H1 (cell line): Measurements from ENCODE around the gene PLCL2. TPM values are rescaled to one million over a fixed set of nuclear protein-coding genes. Genes with fewer than 3 reads are reported as not detected.

Source experiments
- CTCF ChIA-PET: fragments of 300-600 bp; sonication (Branson Sonifier 250); formaldehyde crosslinking; loops from one replicate; lab custom pipeline; 2021; ENCODE audit not compliant: partially characterized antibody; lab: Charles Lee
- POLR2A ChIA-PET: fragments of 300-600 bp; sonication (Branson Sonifier 250); formaldehyde crosslinking; loops from one replicate; lab custom pipeline; 2021; ENCODE audit warnings: inconsistent platforms; ENCODE audit not compliant: partially characterized antibody; lab: Charles Lee
- DNase-seq, 2 experiments: peaks; one replicate each; pipeline versions ENCODE4 v3.0.0 to v3.0.0-alpha.2; 2010 to 2022; ENCODE audit warnings: low spot score in 2 of 2, low read depth in 1 of 2, mixed read lengths in 1 of 2
- FAIRE-seq: peaks from 2 replicates; lab custom pipeline; 2011; peaks lifted over from hg19 to GRCh38; lab: Jason Lieb, UNC
- H2AFZ ChIP-seq: 2 replicates; pipeline ENCODE4 v1.8.1; 2012; ENCODE audit warnings: low read length, inconsistent platforms
- H2AK5ac ChIP-seq: 2 replicates; pipeline ENCODE4 v1.6.1; 2013; ENCODE audit warnings: low read depth, low read length
- H2BK120ac ChIP-seq: replicated peaks from 2 replicates; pipeline ENCODE3; 2013; ENCODE audit warnings: low read depth, low read length, inconsistent platforms
- H2BK12ac ChIP-seq: 2 replicates; pipeline ENCODE4 v1.6.1; 2013; ENCODE audit warnings: low read depth, low read length
- H2BK15ac ChIP-seq: 2 replicates; pipeline ENCODE4 v1.6.1; 2013; ENCODE audit warnings: low read length
- H2BK20ac ChIP-seq: 2 replicates; pipeline ENCODE4 v1.6.1; 2013; ENCODE audit warnings: low read length
- H2BK5ac ChIP-seq: 2 replicates; pipeline ENCODE4 v1.6.1; 2013; ENCODE audit warnings: low read depth, low read length
- H3K14ac ChIP-seq: 2 replicates; pipeline ENCODE4 v1.6.1; 2013; ENCODE audit warnings: inconsistent platforms; ENCODE audit not compliant: insufficient read length
- H3K18ac ChIP-seq: 2 replicates; pipeline ENCODE4 v1.6.1; 2013; ENCODE audit warnings: low read length; ENCODE audit errors: extremely low read depth
- H3K23ac ChIP-seq: 2 replicates; pipeline ENCODE4 v1.6.1; 2013; ENCODE audit warnings: inconsistent platforms; ENCODE audit not compliant: insufficient read length
- H3K23me2 ChIP-seq: 2 replicates; pipeline ENCODE4 v1.6.1; 2013; ENCODE audit warnings: low read depth, low read length
- H3K27ac ChIP-seq: 2 replicates; pipeline ENCODE4 v1.6.1; 2011; ENCODE audit warnings: low read depth, low read length, inconsistent platforms
- H3K27me3 ChIP-seq, 4 experiments: replicated peaks in 1 of 4; 1 replicate in 1 of 4; 2 replicates in 3 of 4; pipeline versions ENCODE4 v1.6.1 to v1.8.1; 2011 to 2013; ENCODE audit warnings: low read length in 3 of 4, mild to moderate bottlenecking in 3 of 4, inconsistent platforms in 2 of 4, mixed read lengths in 2 of 4, moderate library complexity in 1 of 4; ENCODE audit not compliant: control insufficient read depth in 3 of 4, insufficient read depth in 3 of 4; ENCODE audit errors: extremely low read depth in 1 of 4
- H3K36me3 ChIP-seq, 4 experiments: 2 replicates each; pipeline versions ENCODE4 v1.6.1 to v1.8.1; 2011 to 2013; ENCODE audit warnings: mild to moderate bottlenecking in 4 of 4, low read length in 3 of 4, moderate library complexity in 2 of 4, control low read depth in 1 of 4, inconsistent platforms in 1 of 4; ENCODE audit not compliant: insufficient read depth in 4 of 4, control insufficient read depth in 2 of 4
- H3K4ac ChIP-seq: replicated peaks from 2 replicates; pipeline ENCODE3; 2013; ENCODE audit warnings: low read length, low read depth, mixed read lengths, inconsistent platforms; ENCODE audit not compliant: insufficient read length
- H3K4me1 ChIP-seq, 4 experiments: replicated peaks in 1 of 4; 1 replicate in 1 of 4; 2 replicates in 3 of 4; pipeline versions ENCODE4 v1.6.1 to v1.8.1; 2011 to 2013; ENCODE audit warnings: low read length in 3 of 4, inconsistent platforms in 2 of 4, mixed read lengths in 1 of 4; ENCODE audit not compliant: insufficient read depth in 4 of 4, control insufficient read depth in 3 of 4
- H3K4me2 ChIP-seq, 2 experiments: 2 replicates each; pipeline versions ENCODE4 v1.6.1 to v1.8.1; 2011 to 2013; ENCODE audit warnings: low read depth in 2 of 2, low read length in 2 of 2, control low read depth in 1 of 2, inconsistent platforms in 1 of 2, mild to moderate bottlenecking in 1 of 2; ENCODE audit not compliant: insufficient read depth in 1 of 2
- H3K4me3 ChIP-seq, 4 experiments: fragments of 200-600, 300-600 bp in 1 of 4; sonication (generic), shearing (Covaris generic), sonication (Bioruptor Twin) in 1 of 4; 2 replicates each; pipeline versions ENCODE4 v1.5.1 to v1.8.1; 2011 to 2016; ENCODE audit warnings: low read length in 4 of 4, low read depth in 3 of 4, control low read depth in 2 of 4, inconsistent platforms in 2 of 4, mild to moderate bottlenecking in 2 of 4, mixed read lengths in 1 of 4, moderate library complexity in 1 of 4; ENCODE audit not compliant: insufficient read depth in 2 of 4; ENCODE audit errors: extremely low read depth in 1 of 4
- H3K56ac ChIP-seq: replicated peaks from 2 replicates; pipeline ENCODE3; 2013; ENCODE audit warnings: low read depth, mild to moderate bottlenecking, mixed read lengths, low read length, inconsistent platforms; ENCODE audit not compliant: insufficient read length
- H3K79me1 ChIP-seq: 2 replicates; pipeline ENCODE4 v1.6.1; 2013; ENCODE audit warnings: low read depth, low read length, control low read depth
- H3K79me2 ChIP-seq, 2 experiments: 2 replicates each; pipeline versions ENCODE4 v1.6.1 to v1.8.1; 2012 to 2013; ENCODE audit warnings: low read length in 2 of 2, mild to moderate bottlenecking in 2 of 2, inconsistent platforms in 1 of 2; ENCODE audit not compliant: insufficient read depth in 2 of 2, control insufficient read depth in 1 of 2
- H3K9ac ChIP-seq, 4 experiments: replicated peaks in 1 of 4; 1 replicate in 1 of 4; 2 replicates in 3 of 4; pipeline versions ENCODE4 v1.6.1 to v1.8.1; 2011 to 2013; ENCODE audit warnings: low read depth in 3 of 4, low read length in 3 of 4, control low read depth in 2 of 4, mild to moderate bottlenecking in 2 of 4, moderate library complexity in 2 of 4, inconsistent platforms in 1 of 4; ENCODE audit errors: extremely low read depth in 1 of 4
- H3K9me3 ChIP-seq, 2 experiments: 2 replicates each; pipeline versions ENCODE4 v1.6.1 to v1.8.1; 2012 to 2013; ENCODE audit warnings: mild to moderate bottlenecking in 2 of 2, moderate library complexity in 2 of 2, control low read depth in 1 of 2, inconsistent platforms in 1 of 2, low read depth in 1 of 2, low read length in 1 of 2, mixed read lengths in 1 of 2; ENCODE audit not compliant: insufficient read depth in 2 of 2
- H4K20me1 ChIP-seq, 2 experiments: replicated peaks in 1 of 2; 2 replicates each; pipeline versions ENCODE3 to v1.8.1; 2011 to 2013; ENCODE audit warnings: inconsistent platforms in 2 of 2, low read length in 2 of 2, mild to moderate bottlenecking in 1 of 2; ENCODE audit not compliant: insufficient read depth in 2 of 2, control insufficient read depth in 1 of 2
- H4K5ac ChIP-seq: 2 replicates; pipeline ENCODE4 v1.6.1; 2013; ENCODE audit warnings: low read length, low read depth, mixed read lengths, inconsistent platforms; ENCODE audit not compliant: insufficient read length
- H4K8ac ChIP-seq: 2 replicates; pipeline ENCODE4 v1.8.0; 2013; ENCODE audit warnings: mild to moderate bottlenecking, moderate library complexity, low read length, inconsistent platforms; ENCODE audit not compliant: insufficient read depth; ENCODE audit errors: extremely low read depth
- H4K91ac ChIP-seq: replicated peaks from 2 replicates; pipeline ENCODE3; 2013; ENCODE audit warnings: low read length, mixed read lengths, inconsistent platforms; ENCODE audit not compliant: insufficient read length
- CBX8 ChIP-seq: fragments of 300-800, 300-1000 bp; sonication (generic); IDR thresholded peaks from 2 replicates; pipeline ENCODE4 v1.7.1; 2016; ENCODE audit warnings: low read depth, low read length, borderline replicate concordance
- CEBPB ChIP-seq: IDR thresholded peaks from 2 replicates; pipeline ENCODE4 v1.6.1; 2012; ENCODE audit warnings: low read depth, low read length
- GTF2F1 ChIP-seq: IDR thresholded peaks from 2 replicates; pipeline ENCODE4 v1.6.1; 2012; ENCODE audit warnings: low read depth, low read length, improper control_type of control experiment, borderline replicate concordance
- HDAC2 ChIP-seq, 2 experiments: fragments of 300-600 bp in 1 of 2; sonication (generic) in 1 of 2; IDR thresholded peaks; 2 replicates each; pipeline ENCODE4 v1.6.1; 2011 to 2012; ENCODE audit warnings: low read depth in 2 of 2, low read length in 2 of 2, mild to moderate bottlenecking in 2 of 2, moderate library complexity in 2 of 2, borderline replicate concordance in 1 of 2, inconsistent platforms in 1 of 2
- TEAD4 ChIP-seq: IDR thresholded peaks from 2 replicates; pipeline ENCODE4 v1.6.1; 2012; ENCODE audit warnings: low read depth, low read length, inconsistent platforms, mixed read lengths
- YY1 ChIP-seq: IDR thresholded peaks from 2 replicates; pipeline ENCODE4 v1.6.1; 2011; ENCODE audit warnings: low read depth, mild to moderate bottlenecking, low read length
- ZNF274 ChIP-seq: IDR thresholded peaks from 2 replicates; pipeline ENCODE4 v1.7.0; 2012; ENCODE audit warnings: low read length, borderline replicate concordance; ENCODE audit errors: extremely low read depth
- WGBS, 2 experiments: shearing (Covaris generic) in 1 of 2; methylation state at CpG; one replicate each; pipeline versions ENCODE4 v1.1.6 to v1.1.7; 2013 to 2015; ENCODE audit warnings: low lambda C conversion rate in 2 of 2, mixed read lengths in 2 of 2, inconsistent platforms in 1 of 2, low coverage in 1 of 2, missing lambda C conversion rate in 1 of 2; ENCODE audit not compliant: insufficient replicate concordance in 2 of 2, insufficient coverage in 1 of 2, insufficient read length in 1 of 2; ENCODE audit errors: extremely low coverage in 1 of 2, missing lambda C conversion rate in 1 of 2; 5-methylcytosine and 5-hydroxymethylcytosine counted together
- polyA plus RNA-seq, 7 experiments: library from polyadenylated mRNA; depleted of rRNA in 3 of 7; stranded (reverse) in 5 of 7; unstranded in 2 of 7; fragments of >200 nt in 5 of 7; fragments of 200-250 nt in 2 of 7; gene quantifications; 1 replicate in 5 of 7; 2 replicates in 1 of 7; 4 replicates in 1 of 7; pipeline versions ENCODE4 v1.2.1 to v1.2.3, GENCODE V29; 2011 to 2013; ENCODE audit warnings: missing spikeins in 2 of 7, mixed read lengths in 2 of 7
- total RNA-seq: library from RNA; stranded (reverse); fragmentation: NEBNext Ultra II Directional; extraction: Animal tissue kit (Norgen Biotek cat#: 25700); gene quantifications from 2 replicates; pipeline ENCODE4 v1.2.1, GENCODE V29; 2021

The PLCL2 gene
- total and polyA plus RNA-seq, 2 of the 8 experiments (the other 6 are each of a cell fraction or from before 2014, with no cell fraction given), result 3.5 to 6.8 TPM

- Histone ChIP-seq H3K18ac (no peak overlapping the region), H3K4ac (no peak overlapping the region), H4K20me1 (no peaks in the 10 kb centered on the region), H2BK120ac (no peak overlapping the region), H3K27me3 (no peaks in the 10 kb centered on the region), H3K9ac (no peak overlapping the region), H2AK5ac (no peak overlapping the region), H3K4me2 (no peak overlapping the region), H2BK12ac (no peak overlapping the region), H4K8ac (no peak overlapping the region), H2BK15ac (no peak overlapping the region), H3K23me2 (no peaks in the 10 kb centered on the region), H3K9me3 (no peaks in the 10 kb centered on the region), H3K4me3 (no peak overlapping the region), H3K79me2 (no peaks in the 10 kb centered on the region), H2AFZ (no peak overlapping the region), H3K79me1 (no peaks in the 10 kb centered on the region), H2BK20ac (no peak overlapping the region), H3K23ac (no peak overlapping the region), H3K14ac (no peak overlapping the region), H3K4me1 (peaks cover 0 to 10% (median 4%) of the 10 kb centered on the region in 4 experiments; a peak in 4 of 7 replicates), H4K5ac (no peak overlapping the region), H3K36me3 (peaks cover 0 to 7% (median 0%) of the 10 kb centered on the region in 4 experiments; a peak in 1 of 8 replicates), H4K91ac (no peak overlapping the region), H3K27ac (no peak overlapping the region), H3K56ac (no peak overlapping the region), H2BK5ac (no peak overlapping the region)
- FAIRE-seq (no peak), DNase-seq (no peak)
- TF ChIP-seq CBX8 (no peak), ZNF274 (no peak), TEAD4 (no peak), GTF2F1 (no peak), CEBPB (no peak), HDAC2 (IDR thresholded peaks at IDR 0.05; ENCODE audit: borderline replicate concordance in 1 of 2, low read depth in 2 of 2, low read length in 2 of 2) (no peak), YY1 (no peak)
- POLR2A ChIA-PET, result no interaction called here
- 89% methylated on average over 2 of the region's 2 CpGs; no CpG with 5 or more reads in 1 of the 2 experiments for WGBS, 2 experiments
- CTCF ChIA-PET, result interaction anchor here (0.6 to 1.3 kb wide), 2 partner anchors 16 to 195 kb away, joined by 3 read pairs; no protein-coding TSS in a partner anchor
These were observed 180.6 kb downstream of the PLCL2 start for GRCh38 chr3:17065315-17065714.
